ENCODE measurements around the gene DYNLT1. TPM values are rescaled to one million over a fixed set of nuclear protein-coding genes. Genes with fewer than 3 reads are reported as not detected.
"Not testable (repeated sequence)": the region's sequence is repeated elsewhere in the genome, so short reads cannot be mapped to it uniquely, and the experiment has no call there.

Gene DYNLT1
- total RNA-seq, 1 donor from 2014 or later = 32.4 TPM

GRCh38 chr6:158677906-158678578 lies 33.5 kb upstream of the DYNLT1 start:
- peaks cover 0 to 2% (median 0%) of the 10 kb centered on the region in 3 donors for H3K36me3 ChIP-seq (ENCODE audit: control insufficient read depth in 3 of 3, insufficient read depth in 3 of 3, low read length in 3 of 3)
- H3K9ac ChIP-seq (ENCODE audit: low read depth in 1 of 3, low read length in 3 of 3) = no peak overlapping the region
- no peaks in the 10 kb centered on the region for H3K9me3 ChIP-seq (ENCODE audit: control insufficient read depth in 3 of 3, low read length in 3 of 3)
- H3K27me3 ChIP-seq (ENCODE audit: control insufficient read depth in 3 of 3, insufficient read depth in 3 of 3, low read length in 3 of 3) = no peaks in the 10 kb centered on the region
- H3K27ac ChIP-seq (ENCODE audit: low read depth, low read length) = no peak overlapping the region
- no peaks in the 10 kb centered on the region for H3K4me1 ChIP-seq (ENCODE audit: control insufficient read depth in 3 of 3, insufficient read depth in 3 of 3, low read length in 3 of 3)
- H3K4me3 ChIP-seq (ENCODE audit: low read length in 3 of 3) = no peak overlapping the region

DNA sequence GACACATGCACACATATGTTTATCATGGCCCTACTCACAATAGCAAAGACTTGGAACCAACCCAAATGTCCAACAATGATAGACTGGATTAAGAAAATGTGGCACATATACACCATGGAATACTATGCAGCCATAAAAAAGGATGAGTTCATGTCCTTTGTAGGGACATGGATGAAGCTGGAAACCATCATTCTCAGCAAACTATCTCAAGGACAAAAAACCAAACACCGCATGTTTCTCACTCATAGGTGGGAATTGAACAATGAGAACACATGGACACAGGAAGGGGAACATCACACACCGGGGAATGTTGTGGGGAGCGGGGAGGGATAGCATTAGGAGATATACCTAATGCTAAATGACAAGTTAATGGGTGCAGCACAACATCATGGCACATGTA lies 32.6 kb upstream of the DYNLT1 start:
- H3K4me3 ChIP-seq (ENCODE audit: low read length in 3 of 3); H3K9me3 ChIP-seq (ENCODE audit: control insufficient read depth in 3 of 3, low read length in 3 of 3); H3K36me3 ChIP-seq (ENCODE audit: control insufficient read depth in 3 of 3, insufficient read depth in 3 of 3, low read length in 3 of 3); H3K27ac ChIP-seq (ENCODE audit: low read depth, low read length); H3K4me1 ChIP-seq (ENCODE audit: control insufficient read depth in 3 of 3, insufficient read depth in 3 of 3, low read length in 3 of 3); H3K9ac ChIP-seq (ENCODE audit: low read depth in 1 of 3, low read length in 3 of 3); H3K27me3 ChIP-seq (ENCODE audit: control insufficient read depth in 3 of 3, insufficient read depth in 3 of 3, low read length in 3 of 3): not testable (repeated sequence)

DNA sequence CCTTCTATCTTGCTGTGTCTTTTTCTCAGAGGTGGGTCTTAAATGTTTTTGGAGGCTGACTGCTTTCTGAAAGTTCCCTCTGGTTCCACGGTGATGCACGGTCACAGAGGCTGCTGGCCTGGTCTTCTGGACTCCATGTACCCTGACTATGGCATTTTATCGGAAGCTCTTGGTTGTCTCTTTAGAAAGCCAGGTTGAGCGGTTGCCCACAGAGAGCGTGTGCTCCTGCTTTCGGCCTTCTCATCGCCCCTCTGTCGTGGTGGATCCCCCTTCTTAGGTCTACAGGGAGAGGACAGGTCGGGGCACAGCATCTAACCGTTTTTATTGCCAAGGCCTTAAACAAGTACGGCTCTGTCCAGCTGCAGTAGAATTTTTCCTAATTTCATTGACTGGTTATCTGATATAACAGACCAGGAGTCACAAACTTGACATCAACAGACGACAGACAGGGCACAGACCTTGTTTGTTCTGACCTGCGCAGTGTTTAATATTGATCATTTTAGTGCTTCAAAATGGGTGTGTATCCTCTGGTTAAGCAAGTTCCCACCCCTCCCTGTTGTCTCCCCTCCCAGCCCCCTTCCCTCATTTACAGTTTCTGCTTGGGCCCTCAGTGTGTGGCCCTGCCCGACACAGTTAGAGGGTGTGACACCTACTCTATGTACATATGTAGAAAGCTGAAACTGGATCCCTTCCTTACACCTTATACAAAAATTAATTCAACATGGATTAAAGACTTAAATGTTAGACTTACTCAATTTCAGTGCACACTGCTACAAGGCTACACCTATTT lies 30.0 kb upstream of the DYNLT1 start:
- no peak overlapping the region for H3K27ac ChIP-seq (ENCODE audit: low read depth, low read length)
- no peaks in the 10 kb centered on the region for H3K27me3 ChIP-seq (ENCODE audit: control insufficient read depth in 3 of 3, insufficient read depth in 3 of 3, low read length in 3 of 3)
- peaks cover 0 to 2% (median 0%) of the 10 kb centered on the region in 3 donors for H3K36me3 ChIP-seq (ENCODE audit: control insufficient read depth in 3 of 3, insufficient read depth in 3 of 3, low read length in 3 of 3)

GRCh38 chr6:158672726-158673125 lies 28.2 kb upstream of the DYNLT1 start:
- Histone ChIP-seq H3K4me3 (ENCODE audit: low read length in 3 of 3) (no peak overlapping the region), H3K36me3 (ENCODE audit: control insufficient read depth in 3 of 3, insufficient read depth in 3 of 3, low read length in 3 of 3) (peaks cover 0 to 2% (median 0%) of the 10 kb centered on the region in 3 donors), H3K27me3 (ENCODE audit: control insufficient read depth in 3 of 3, insufficient read depth in 3 of 3, low read length in 3 of 3) (no peaks in the 10 kb centered on the region), H3K4me1 (ENCODE audit: control insufficient read depth in 3 of 3, insufficient read depth in 3 of 3, low read length in 3 of 3) (peaks cover 0 to 13% (median 2%) of the 10 kb centered on the region in 3 donors), H3K27ac (ENCODE audit: low read depth, low read length) (no peak overlapping the region), H3K9me3 (ENCODE audit: control insufficient read depth in 3 of 3, low read length in 3 of 3) (no peaks in the 10 kb centered on the region), H3K9ac (ENCODE audit: low read depth in 1 of 3, low read length in 3 of 3) (no peak overlapping the region)

More for the DNA sequence above, 30.0 kb upstream of the DYNLT1 start:
- H3K9ac ChIP-seq (ENCODE audit: low read depth in 1 of 3, low read length in 3 of 3) = no peak overlapping the region
- H3K4me3 ChIP-seq (ENCODE audit: low read length in 3 of 3) = no peak overlapping the region
- no peaks in the 10 kb centered on the region for H3K9me3 ChIP-seq (ENCODE audit: control insufficient read depth in 3 of 3, low read length in 3 of 3)
- H3K4me1 ChIP-seq (ENCODE audit: control insufficient read depth in 3 of 3, insufficient read depth in 3 of 3, low read length in 3 of 3) = peaks cover 0 to 3% (median 0%) of the 10 kb centered on the region in 3 donors

DNA sequence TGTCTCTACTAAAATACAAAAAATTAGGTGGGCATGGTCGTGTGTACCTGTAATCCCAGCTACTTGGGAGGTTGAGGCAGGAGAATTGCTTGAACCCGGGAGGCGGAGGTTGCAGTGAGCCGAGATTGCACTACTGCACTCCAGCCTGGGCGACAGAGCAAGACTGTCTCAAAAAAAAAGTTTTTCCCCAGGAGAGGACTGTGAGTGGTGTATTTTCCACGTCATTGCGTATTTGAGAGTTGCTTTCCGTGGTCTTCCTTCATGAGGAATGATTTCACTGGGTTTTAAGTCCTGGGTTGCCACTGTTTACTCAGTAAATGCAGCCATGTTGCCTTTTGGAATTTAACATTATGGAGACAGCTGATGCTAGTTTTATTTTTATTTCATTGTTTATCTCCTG lies 27.6 kb upstream of the DYNLT1 start:
- not testable (repeated sequence) for H3K9ac ChIP-seq (ENCODE audit: low read depth in 1 of 3, low read length in 3 of 3); H3K9me3 ChIP-seq (ENCODE audit: control insufficient read depth in 3 of 3, low read length in 3 of 3); H3K36me3 ChIP-seq (ENCODE audit: control insufficient read depth in 3 of 3, insufficient read depth in 3 of 3, low read length in 3 of 3); H3K27ac ChIP-seq (ENCODE audit: low read depth, low read length); H3K27me3 ChIP-seq (ENCODE audit: control insufficient read depth in 3 of 3, insufficient read depth in 3 of 3, low read length in 3 of 3); H3K4me3 ChIP-seq (ENCODE audit: low read length in 3 of 3)
- H3K4me1 ChIP-seq (ENCODE audit: control insufficient read depth in 3 of 3, insufficient read depth in 3 of 3, low read length in 3 of 3) = peaks cover 5 to 16% (median 8%) of the 10 kb centered on the region in 3 donors

DNA sequence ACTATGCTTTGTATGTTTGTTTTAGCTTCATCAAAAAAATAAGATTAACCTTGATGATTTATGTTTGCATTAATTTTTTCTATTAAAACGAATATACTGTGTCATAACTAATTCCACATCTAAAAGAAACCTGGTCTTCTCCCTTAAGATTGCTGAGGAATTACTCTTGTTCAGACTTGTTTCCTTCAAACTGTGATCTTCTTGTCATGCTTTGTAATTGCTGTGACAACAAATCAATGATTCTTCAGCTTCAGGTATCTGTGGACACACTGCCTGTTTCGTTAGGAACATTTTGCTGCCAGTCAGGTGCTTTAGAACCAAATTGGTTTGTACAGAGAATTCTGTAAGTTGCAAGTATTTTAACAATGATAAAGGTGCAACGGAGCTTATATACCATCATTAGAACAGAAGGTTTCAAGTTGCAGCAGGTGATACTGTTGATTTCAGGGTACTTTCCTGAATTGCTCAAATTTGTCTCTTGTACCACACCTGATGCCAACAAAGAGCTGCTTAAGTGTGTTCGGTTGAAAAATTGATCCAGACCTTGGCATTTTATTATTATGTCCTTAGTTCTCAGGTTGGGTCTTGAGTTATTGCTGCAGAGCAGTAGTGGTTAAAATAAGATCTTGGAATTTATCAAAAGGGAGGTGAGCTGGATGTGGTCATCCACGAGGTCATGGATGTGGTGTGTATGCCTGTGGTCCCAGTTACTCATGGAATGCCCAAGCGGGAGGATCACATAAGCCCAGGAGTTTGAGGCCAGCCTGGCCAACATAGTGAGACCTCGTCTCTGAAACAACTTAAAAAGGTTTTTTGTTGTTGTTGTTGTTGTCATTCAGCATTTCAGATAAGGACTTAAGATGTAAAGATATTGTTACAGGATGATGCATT lies 24.8 kb upstream of the DYNLT1 start:
- Histone ChIP-seq H3K4me1 (ENCODE audit: control insufficient read depth in 3 of 3, insufficient read depth in 3 of 3, low read length in 3 of 3) (peaks cover 14 to 37% (median 24%) of the 10 kb centered on the region in 3 donors), H3K9ac (ENCODE audit: low read depth in 1 of 3, low read length in 3 of 3) (no peak overlapping the region), H3K36me3 (ENCODE audit: control insufficient read depth in 3 of 3, insufficient read depth in 3 of 3, low read length in 3 of 3) (peaks cover 2 to 3% (median 2%) of the 10 kb centered on the region in 3 donors), H3K27me3 (ENCODE audit: control insufficient read depth in 3 of 3, insufficient read depth in 3 of 3, low read length in 3 of 3) (no peaks in the 10 kb centered on the region), H3K27ac (ENCODE audit: low read depth, low read length) (no peak overlapping the region), H3K9me3 (ENCODE audit: control insufficient read depth in 3 of 3, low read length in 3 of 3) (no peaks in the 10 kb centered on the region), H3K4me3 (ENCODE audit: low read length in 3 of 3) (no peak overlapping the region)

- H3K27me3 ChIP-seq (ENCODE audit: control insufficient read depth in 3 of 3, insufficient read depth in 3 of 3, low read length in 3 of 3) = no peaks in the 10 kb centered on the region
- H3K9me3 ChIP-seq (ENCODE audit: control insufficient read depth in 3 of 3, low read length in 3 of 3) = no peaks in the 10 kb centered on the region
- no peak overlapping the region for H3K27ac ChIP-seq (ENCODE audit: low read depth, low read length)
- H3K4me3 ChIP-seq (ENCODE audit: low read length in 3 of 3) = no peak overlapping the region
- H3K9ac ChIP-seq (ENCODE audit: low read depth in 1 of 3, low read length in 3 of 3) = no peak overlapping the region
- H3K36me3 ChIP-seq (ENCODE audit: control insufficient read depth in 3 of 3, insufficient read depth in 3 of 3, low read length in 3 of 3) = peaks cover 0 to 3% (median 2%) of the 10 kb centered on the region in 3 donors
- H3K4me1 ChIP-seq (ENCODE audit: control insufficient read depth in 3 of 3, insufficient read depth in 3 of 3, low read length in 3 of 3) = peaks cover 14 to 41% (median 27%) of the 10 kb centered on the region in 3 donors
Observed at GRCh38 chr6:158668707-158669103, 24.2 kb upstream of the DYNLT1 start.

GRCh38 chr6:158667360-158667981 lies 22.9 kb upstream of the DYNLT1 start:
- peak overlapping the region in 1 of 3 donors; percentile 10 for H3K9ac ChIP-seq (ENCODE audit: low read depth in 1 of 3, low read length in 3 of 3)
- peaks cover 0 to 3% (median 2%) of the 10 kb centered on the region in 3 donors for H3K36me3 ChIP-seq (ENCODE audit: control insufficient read depth in 3 of 3, insufficient read depth in 3 of 3, low read length in 3 of 3)
- no peak overlapping the region for H3K4me3 ChIP-seq (ENCODE audit: low read length in 3 of 3)
- H3K27me3 ChIP-seq (ENCODE audit: control insufficient read depth in 3 of 3, insufficient read depth in 3 of 3, low read length in 3 of 3) = no peaks in the 10 kb centered on the region
- peak overlapping the region; percentile 63 for H3K27ac ChIP-seq (ENCODE audit: low read depth, low read length)
- no peaks in the 10 kb centered on the region for H3K9me3 ChIP-seq (ENCODE audit: control insufficient read depth in 3 of 3, low read length in 3 of 3)
- peaks cover 25 to 46% (median 37%) of the 10 kb centered on the region in 3 donors for H3K4me1 ChIP-seq (ENCODE audit: control insufficient read depth in 3 of 3, insufficient read depth in 3 of 3, low read length in 3 of 3)

DNA sequence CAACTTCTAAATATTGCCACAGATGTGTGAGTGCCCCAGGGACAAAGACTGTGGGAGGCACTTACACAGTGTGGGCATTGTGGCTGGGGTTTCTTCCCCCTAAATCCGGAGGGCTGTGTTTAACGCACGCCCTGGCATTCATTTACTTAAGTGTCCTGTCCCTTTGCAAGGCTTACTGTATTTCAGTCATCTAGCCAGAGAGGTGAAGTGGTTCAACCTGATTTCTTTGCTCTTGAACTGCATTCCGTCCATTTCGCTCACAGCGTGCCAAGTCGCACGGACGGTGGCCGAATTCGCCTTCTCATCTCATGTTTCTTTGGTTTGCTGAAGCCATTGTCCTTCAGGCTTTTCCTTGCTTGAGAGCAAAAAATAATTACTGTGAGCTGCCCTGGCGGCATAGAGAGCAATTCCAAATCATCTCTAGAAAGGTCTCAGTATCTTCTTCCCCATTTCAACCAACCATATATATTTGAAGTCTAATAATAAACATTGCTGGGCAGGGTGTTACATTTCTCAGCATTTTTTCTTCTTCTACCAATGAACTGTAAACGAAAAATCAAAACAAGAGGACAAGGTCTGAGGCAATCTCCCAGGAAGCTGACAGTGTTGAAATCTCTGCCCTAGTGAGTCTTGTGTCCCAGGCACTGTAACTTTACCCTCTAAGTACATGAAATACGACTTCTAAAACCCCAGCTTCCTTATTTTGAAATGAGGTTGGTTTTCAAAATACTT lies 22.3 kb upstream of the DYNLT1 start:
- peak overlapping the region; percentile 63 for H3K27ac ChIP-seq (ENCODE audit: low read depth, low read length)
- peaks cover 0 to 3% (median 2%) of the 10 kb centered on the region in 3 donors for H3K36me3 ChIP-seq (ENCODE audit: control insufficient read depth in 3 of 3, insufficient read depth in 3 of 3, low read length in 3 of 3)
- peak overlapping the region; percentile 10 to 57 (median 30) for H3K9ac ChIP-seq (ENCODE audit: low read depth in 1 of 3, low read length in 3 of 3)
- peaks cover 26 to 46% (median 39%) of the 10 kb centered on the region in 3 donors for H3K4me1 ChIP-seq (ENCODE audit: control insufficient read depth in 3 of 3, insufficient read depth in 3 of 3, low read length in 3 of 3)
- no peaks in the 10 kb centered on the region for H3K9me3 ChIP-seq (ENCODE audit: control insufficient read depth in 3 of 3, low read length in 3 of 3)
- no peaks in the 10 kb centered on the region for H3K27me3 ChIP-seq (ENCODE audit: control insufficient read depth in 3 of 3, insufficient read depth in 3 of 3, low read length in 3 of 3)
- H3K4me3 ChIP-seq (ENCODE audit: low read length in 3 of 3) = peak overlapping the region in 2 of 3 donors; percentile 3 to 29
